GM21526 (cell line): ENCODE measurements around the gene ARHGAP25.
A peak's percentile ranks its signal among the peaks of the same experiment; 100 is the strongest.

ENCODE experiments used
- ATAC-seq: cut with Tn5 transposase; IDR thresholded peaks from one replicate; pipeline ENCODE4 v1.9.1; 2021; ENCODE audit warnings: moderate library complexity; ENCODE audit not compliant: unreplicated experiment, low FRiP score

ARHGAP25 gene

DNA sequence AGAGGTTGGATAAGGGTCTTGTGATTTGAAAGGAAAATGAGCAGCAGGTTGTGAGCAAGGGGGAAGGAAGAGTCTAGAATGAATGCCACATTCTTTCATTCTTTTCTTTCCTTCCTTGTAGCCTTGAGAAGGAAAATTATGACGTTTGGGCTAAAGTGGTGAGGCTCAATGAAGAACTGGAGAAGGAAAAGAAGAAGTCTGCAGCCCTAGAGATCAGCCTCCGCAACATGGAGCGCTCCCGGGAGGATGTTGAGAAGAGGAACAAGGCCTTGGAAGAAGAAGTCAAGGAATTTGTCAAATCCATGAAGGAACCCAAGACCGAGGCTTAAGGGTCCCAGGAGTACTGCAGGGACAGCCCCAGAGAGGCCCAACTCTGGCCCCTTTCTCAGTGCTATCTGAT, 91.3 kb downstream of the ARHGAP25 start:
- ATAC-seq: no peak

DNA sequence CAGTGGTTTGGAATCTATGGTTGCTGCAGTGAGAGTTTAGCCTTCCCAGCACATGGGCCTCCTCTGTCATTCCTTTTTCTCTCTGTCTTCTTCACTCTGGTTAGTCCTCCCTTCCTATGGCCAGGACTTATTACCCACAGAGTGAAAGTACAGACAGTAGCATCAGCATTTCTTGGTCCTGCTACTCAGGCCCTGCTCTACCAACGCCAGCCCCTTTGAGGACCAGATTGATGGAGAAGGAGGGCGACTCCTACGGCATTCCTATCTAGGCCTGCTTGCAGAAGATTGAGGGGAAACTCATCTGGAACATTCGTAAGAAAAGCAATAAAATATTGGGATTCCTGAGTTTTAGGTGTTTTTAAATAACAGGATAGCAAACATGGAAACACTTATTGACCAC, 93.1 kb downstream of the ARHGAP25 start:
- ATAC-seq: no peak

DNA sequence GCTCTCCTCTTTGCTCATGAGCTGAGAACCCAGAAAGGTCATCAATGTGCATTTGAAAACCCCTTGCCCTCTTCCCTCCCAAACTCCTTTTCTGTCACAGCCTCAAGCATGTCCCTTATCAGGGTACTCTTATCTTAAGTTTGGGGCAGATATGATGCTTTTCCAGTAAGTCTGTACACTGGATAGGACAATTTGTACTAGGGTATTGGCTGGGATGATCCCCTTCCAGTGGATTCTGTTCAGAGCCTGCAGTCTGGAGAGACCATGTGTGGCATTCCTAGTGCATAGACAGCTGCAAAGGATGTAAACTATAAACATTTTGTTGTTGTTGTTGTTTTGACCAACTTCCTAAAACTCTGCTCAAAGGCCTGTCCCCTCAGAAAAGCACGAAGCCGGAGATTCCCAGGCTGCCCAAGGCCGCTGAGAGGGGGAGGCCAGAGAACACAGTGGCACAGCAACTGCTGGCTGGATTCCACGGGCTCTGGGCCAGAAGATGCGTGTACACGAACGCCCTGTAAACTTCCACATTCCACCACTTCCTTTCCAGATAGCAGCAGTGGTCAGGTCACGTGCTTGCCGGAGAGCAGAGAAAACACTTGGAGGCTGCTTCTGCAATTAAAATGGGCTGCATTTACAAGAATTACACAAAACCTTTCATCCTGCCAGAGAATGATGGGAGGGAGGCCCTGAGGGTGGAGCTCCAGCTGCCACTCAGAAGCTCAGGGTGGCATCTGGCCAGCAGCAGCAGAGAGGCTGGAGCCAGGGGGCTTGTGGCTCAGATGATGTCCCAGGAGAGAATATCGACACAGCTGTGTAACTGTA, 94.5 kb downstream of the ARHGAP25 start:
- no peak for ATAC-seq

DNA sequence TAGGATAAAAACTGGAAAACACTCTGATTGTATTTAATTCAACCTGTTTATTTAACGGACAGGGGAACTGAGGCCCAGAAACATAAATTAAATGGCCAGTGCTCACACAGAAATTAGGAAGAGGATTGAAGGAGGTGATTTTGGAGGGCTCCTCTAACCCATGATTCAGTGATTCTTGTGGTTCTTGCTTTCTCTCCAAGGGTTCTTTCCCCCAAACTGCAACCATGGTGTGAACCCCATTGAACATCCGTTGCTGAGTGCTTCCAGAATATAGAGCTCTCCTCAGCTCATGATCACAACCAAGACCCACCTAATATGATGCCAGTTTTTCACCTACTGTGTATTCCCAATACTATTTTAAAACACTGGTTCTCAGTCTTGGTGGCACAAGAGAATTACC, 95.1 kb downstream of the ARHGAP25 start:
- ATAC-seq: no peak

DNA sequence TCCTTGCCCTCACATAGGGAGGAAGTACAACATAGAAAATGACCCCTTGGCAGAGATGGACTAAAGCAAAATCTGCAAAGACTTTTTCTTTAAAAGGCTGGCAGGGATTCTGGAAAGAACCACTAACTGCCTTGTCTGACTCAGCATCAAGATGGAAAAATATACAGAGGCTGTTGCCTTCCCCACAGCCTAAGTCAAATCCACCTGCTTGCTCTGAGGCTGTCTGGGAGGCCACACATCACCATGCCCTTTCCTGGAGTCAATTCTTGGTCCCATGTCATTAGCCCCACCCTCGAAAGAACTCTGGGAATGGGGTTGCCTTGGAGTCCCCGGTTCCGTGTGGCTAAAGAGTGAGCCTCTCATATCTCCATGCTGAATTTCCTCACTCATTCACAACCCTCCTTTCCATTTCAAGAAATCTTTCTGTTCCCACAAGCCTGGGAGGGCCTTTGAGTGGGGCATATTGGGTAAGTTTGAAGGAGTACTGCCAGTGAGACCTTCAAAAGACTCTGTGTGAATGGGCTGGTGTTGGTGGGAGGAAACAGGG, 97.1 kb downstream of the ARHGAP25 start:
- ATAC-seq: no peak

DNA sequence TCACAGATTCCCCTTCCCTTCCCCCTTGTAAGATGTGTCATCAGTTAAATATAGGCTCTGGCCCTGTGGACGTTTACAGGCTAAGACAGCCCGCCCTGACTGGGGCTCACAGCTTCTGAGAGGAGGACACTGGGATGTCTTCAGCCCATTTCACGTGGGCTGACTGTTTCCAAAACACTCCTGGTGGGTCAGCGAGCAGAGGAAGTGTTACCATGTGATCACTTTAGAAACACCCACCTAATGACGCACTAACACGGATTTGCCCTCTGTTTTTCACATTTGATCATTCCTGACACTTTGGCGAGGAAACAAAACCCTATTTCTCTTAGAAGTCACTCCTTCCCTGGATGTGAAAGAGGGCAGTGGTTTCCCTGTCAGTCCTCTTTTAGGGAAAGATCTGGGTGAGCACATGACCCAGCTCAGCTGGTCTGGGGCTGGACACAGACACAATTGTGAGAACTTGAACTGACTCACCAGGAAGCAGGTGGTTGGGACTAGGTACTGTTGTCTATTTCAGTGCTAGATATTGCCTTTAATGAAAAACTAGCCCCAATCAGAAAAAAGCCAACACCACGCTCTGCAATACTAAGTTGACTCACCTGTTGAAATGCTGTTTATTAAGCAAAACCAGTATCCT, 97.7 kb downstream of the ARHGAP25 start:
- ATAC-seq: peak; percentile 58

DNA sequence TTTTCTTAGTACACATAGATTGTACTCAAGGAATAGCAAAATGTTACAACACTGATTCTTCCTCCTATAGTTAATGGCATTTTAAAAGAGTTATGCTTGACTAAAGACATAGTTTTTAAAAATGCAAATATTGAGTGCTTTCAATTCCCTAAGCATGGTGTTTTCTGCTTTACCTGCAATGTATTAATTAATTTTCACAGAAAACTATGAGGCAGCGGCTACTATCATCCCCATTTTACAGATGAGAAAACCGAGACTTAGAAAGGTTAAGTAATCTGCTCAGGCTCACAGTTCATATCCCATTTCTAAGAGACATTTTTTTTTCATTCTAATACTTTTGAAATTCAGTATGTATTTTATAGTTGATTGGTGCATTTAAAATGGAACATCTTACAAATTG, 98.6 kb downstream of the ARHGAP25 start:
- ATAC-seq: no peak

DNA sequence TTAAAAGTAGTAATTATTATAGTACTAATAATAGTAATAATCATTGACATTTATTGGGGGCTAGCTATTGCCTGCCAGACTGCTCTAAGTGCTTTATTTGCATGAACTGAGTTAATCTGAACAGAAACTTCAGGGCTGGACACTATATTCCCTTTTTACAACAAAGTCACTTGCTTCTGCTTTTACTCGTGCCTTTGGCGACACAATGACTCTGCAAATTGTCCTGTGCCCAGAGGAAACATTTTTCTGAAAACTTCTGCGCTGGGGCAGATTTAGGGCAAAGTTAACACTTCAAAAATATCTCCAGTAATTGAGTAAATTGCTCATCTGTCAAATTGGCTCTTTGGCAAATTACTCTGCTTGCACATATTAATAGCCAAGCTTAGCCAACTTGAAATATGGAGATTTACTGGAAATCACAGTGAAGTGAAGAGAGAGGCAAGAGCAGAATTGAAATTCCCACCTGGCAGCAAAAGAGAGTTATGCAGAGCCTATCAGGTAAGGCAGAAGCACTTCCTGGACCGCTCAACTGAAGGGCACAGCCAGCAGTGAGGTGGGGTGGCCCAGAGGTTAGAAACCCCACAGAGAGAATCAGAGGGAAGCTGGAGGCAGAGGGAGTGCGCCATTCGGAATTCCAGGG, 100.2 kb downstream of the ARHGAP25 start:
- ATAC-seq: no peak

DNA sequence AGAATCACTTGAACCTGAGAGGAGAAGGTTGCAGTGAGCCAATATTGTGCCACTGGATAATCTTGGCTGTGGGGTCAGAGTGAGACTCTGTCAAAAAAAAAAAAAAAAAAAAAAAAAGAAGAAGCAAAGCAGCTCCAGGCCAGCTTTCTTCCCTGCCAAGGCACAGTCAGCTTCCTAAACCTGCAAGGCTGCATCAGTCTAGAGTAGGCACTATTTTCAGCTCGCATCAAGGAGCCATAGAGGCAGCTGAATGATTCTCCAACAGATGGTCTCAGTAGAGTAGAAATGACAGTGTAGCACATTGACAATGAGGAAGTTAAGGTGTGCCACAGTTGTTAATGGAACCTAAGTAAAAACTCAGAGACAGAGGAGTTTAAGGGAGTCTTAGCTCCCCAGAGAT, 101.0 kb downstream of the ARHGAP25 start:
- no peak for ATAC-seq

DNA sequence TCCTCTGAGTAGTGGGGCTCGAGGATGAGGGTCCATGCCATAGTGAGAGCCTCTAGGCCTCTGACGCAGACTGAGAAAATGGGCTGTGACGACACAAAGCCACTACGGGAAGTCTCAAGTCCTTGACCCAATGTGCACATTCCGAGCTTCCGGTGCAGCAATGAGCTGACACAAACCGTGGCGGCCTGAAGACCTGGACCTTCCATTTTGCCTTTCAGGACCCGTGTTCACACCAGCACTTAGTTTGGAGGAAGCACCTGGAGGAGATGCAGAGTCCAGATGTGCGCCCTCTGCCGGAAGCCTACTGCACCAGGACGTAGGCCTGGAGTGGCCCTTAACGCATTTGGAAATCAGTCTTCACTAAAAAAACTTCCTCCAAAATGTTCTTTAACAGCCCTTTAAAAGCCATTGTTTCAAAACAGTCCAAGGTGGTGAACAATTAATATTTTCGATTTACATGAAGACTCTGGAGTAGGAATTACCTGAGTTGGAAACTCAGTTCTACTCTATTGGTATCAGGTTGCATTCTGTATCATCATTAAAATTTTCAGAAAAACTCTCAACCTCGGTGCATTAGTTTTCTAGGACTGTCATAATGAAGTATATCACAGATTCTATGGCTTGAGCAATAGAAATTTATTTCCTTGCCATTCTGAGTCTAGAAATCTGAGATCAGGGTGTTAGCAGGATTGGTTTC, 102.7 kb downstream of the ARHGAP25 start:
- ATAC-seq: no peak

DNA sequence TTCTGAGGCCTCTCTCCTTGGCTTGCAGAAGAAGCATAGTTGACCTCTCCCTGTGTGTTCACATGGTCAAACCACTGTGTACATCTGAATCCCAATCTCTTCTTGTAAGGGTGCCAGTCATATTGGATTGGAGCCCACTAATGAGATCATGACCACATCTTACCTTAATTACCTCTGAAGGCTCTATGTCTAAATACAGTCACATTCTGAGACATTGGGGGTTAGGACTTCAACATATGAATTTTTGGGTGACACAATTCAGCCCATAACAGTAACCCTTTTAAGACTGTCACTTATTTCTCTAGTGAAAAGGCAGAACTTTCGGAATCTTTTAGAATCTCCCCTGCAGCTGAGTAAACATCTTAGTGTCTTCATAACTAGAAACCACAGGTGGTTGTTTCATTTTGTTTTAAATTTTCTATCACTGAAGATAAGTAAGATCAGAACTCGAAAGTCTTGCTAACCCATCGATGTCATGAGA, 103.3 kb downstream of the ARHGAP25 start:
- ATAC-seq: peak; percentile 54

DNA sequence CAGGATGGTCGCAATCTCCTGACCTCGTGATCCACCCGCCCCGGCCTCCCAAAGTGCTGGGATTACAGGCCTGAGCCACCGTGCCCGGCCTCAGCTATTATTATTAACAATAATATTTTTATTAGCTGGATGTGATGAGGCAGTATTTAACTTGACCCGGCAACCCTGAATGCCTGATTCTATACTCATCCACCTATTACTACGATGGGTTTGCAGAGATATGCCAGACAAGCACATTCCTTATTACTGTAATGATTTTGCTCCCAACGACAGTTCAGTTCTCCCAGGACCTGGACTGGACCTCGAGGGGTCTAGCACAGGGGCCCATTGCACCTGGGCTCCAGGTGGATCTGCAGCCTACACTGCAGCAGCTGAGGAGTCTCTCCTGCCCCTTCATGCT, 104.0 kb downstream of the ARHGAP25 start:
- ATAC-seq: no peak

DNA sequence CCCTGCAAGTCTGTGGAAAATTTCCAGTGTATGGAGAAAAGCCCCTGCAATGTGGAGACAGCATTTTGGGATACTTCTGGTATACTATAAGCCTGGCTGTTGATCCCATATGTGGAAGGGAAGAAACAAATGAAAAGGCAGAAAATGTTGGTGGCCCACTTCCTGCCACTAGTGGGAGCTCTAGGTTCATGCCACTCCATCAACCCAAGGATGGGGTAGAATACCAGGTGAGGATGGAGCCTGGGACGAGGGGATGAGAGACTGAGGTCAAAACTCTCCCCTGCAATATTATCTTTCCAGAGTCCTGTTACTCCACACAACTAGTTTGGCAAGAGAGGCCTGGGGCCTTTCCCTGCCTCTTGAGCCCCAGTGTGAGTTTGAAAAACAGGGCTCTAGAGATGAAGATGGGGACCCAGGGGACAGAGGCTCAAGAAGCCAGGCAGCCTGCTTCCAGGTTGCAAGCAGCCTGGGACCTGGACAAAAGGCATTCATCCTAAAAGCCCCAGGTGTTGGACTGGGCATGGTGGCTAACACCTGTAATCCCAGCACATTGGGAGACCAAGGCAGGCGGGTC, 104.7 kb downstream of the ARHGAP25 start:
- no peak for ATAC-seq

DNA sequence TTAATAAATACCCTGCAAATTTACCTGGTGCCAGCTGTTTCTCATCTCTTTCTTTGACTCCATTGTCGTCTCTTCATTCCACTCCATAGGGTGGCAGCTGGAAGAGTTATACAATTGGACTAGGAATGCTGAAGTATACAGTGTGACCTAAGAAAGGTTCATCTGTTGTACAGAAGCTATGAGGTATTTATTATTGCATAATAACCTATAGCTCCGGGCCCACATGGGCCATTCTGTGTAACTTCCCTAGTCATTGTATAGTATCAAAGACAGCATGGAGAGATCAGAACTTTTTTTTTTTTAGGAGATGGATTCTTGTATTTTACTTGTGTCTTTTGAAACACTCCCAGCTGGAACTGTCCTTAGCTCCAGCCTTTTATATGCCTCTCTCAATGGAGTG, 110.4 kb downstream of the ARHGAP25 start:
- ATAC-seq: no peak

DNA sequence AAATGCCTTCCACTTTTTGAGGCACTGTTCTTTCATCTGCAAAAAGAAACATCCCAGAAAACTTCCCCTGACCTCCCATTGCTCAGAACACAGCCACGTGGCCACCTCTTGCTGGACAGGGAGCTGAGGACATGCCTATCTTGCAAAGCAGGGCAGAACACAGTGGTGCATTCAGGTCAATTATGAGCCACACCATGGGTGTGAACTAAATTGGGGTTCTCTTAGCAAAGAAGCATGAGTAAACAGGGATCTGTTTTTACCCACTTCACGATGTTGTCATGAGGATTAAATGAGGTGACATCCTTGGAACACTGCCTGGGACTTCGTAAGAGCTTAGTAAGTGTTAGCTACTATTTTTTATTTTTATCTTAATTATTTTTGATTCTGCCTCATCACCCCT, 111.5 kb downstream of the ARHGAP25 start:
- ATAC-seq: no peak

DNA sequence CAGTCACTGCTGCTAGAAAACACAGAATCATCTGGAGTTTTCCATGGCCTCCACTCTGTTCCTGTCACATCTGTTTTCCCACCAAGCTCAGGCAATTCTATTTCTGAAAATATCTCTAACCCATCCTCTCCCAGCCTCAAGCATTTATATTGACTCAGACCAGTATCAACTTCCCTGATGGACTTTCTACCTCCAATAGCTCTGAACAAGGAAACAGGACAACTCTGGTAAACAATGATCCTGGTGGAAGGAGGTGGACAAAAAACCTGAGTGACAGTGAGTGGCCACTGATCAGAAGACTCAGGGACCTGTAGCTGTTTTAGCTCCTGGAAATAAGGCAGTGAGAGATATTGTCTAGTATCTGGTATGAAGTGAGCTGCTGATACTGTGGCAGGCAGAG, 113.1 kb downstream of the ARHGAP25 start:
- ATAC-seq: no peak

DNA sequence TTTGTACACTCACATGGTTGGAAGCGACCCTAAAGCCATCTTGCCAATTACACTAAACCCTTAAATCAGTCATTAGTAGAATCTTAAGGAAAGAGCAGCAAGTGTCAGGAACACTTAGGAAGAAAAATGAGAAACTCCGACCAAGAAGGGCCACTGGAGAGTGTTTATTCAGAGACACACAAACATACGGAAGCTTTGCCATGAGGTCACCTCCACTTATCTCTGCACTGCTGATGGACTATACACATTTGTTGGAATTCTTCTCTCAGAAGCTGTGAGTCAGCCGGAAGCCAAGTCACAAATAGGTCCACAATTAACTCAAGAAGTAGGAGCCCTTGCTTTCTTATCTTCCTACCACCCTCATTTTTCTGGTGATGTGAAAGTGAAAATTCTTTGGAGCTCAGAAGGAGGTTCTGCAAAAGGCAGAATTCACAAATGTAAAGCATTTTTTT, 115.0 kb downstream of the ARHGAP25 start:
- ATAC-seq: no peak

DNA sequence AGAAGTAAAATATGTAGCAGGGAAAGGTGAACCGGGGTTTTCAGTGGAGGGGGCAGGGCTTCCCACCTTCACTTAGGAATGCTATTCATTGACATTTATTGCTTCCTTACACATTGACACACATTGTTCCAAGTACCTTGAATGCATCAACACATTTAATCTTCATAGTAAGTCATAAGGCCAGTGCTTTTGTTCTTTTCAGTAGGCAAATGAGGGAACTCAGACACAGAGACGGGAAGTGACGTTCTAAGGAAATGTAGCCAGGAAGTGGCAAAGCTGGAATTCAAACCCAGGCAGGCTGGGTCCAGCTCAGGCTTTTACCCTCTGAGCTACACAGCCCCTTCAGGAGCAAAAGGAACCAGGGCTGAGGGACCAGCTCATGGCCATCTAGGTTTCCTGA, 115.9 kb downstream of the ARHGAP25 start:
- no peak for ATAC-seq

DNA sequence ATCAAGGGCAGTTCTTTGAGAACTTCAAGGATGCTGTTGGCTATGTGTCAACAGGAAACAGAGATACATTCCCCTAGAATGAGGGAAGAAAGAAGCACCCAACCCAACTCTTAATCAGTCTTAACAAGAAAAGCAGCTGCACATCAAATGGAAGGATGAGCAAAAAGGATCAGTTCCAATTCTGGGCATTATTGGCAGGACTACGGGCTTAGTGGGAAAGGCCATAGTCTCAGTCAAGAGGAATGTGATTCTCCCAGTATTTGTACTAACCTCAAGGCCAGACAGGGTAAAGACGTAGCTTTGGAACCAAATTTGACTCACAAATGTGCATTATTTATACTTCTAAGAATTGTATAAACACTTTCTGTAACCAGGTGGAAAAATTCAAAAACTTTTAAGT, 118.4 kb downstream of the ARHGAP25 start:
- no peak for ATAC-seq

DNA sequence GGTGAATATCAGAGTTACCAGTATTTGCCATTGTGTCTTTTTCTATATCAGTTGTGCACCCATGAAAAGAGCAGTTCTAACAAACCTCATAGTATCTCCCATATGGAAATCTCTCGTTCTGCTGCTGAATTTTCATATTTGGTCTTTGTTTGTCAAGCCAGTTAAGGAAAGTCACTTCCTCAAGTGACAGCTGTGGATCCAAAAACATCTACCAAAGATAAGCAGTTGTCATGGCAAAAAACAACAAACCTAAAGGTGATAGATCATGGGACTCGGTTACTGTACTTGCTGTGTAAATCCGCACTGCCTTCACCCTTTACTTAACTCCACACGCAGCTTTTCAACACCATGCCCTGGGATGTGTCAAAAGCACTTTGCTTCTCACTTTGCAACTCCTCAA, 119.3 kb downstream of the ARHGAP25 start:
- no peak for ATAC-seq
